Activated T-cell treated with anti-CD3 and anti-CD28 coated beads for 24 hours (primary cell): ENCODE results near the gene FOXP1.
"Not testable (repeated sequence)": the region's sequence is repeated elsewhere in the genome, so short reads cannot be mapped to it uniquely, and the experiment has no call there.

ENCODE experiments used
- DNase-seq: peaks from one replicate; pipeline ENCODE4 v3.0.0-alpha.2; 2020; ENCODE audit warnings: low read depth

The FOXP1 gene

DNA sequence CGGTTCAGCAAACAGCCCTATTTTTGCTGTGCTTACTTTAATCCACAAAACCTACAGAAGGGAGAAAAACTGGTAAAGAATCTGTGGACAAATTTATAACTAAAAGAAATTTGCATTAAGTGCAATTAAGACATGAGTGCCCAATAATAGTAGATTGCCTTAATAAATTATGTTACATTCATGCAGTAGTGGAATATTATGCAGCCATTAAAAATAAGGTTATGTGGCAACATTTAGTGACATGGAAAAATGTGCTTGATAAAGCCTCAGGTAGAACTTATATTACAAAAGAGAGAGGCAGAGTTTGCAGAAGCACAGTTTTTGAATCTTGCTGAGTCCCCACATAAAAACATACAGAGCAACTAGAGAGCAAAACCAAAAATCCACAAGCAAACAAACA is 253.0 kb downstream of the FOXP1 start:
- no peak for DNase-seq

DNA sequence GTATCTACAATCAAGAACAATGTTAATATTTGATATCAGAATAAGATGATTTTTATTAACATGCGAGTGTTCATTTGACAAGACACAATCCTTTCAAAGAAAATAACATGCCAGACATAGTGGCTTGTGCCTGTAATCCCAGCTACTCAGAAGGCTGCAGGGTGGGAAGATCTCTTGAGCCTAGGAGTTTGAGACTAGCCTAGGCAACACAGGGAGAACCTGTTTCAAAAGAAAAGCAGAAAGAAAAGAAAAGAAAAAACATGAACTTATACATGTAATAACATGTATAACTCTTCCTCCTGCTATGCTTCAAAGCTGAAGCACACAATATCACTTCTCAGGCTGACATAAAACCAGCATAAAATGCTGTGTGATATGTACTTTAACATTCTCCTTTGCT is 253.7 kb downstream of the FOXP1 start:
- DNase-seq, result no peak

GRCh38 chr3:71328926-71329325 is 254.6 kb downstream of the FOXP1 start:
- DNase-seq, result no peak

- DNase-seq, result no peak
Measured at GRCh38 chr3:71327936-71328335, 255.6 kb downstream of the FOXP1 start.

GRCh38 chr3:71325715-71326114 is 257.8 kb downstream of the FOXP1 start:
- no peak for DNase-seq

GRCh38 chr3:71324224-71324623 is 259.3 kb downstream of the FOXP1 start:
- not testable (repeated sequence) for DNase-seq

DNA sequence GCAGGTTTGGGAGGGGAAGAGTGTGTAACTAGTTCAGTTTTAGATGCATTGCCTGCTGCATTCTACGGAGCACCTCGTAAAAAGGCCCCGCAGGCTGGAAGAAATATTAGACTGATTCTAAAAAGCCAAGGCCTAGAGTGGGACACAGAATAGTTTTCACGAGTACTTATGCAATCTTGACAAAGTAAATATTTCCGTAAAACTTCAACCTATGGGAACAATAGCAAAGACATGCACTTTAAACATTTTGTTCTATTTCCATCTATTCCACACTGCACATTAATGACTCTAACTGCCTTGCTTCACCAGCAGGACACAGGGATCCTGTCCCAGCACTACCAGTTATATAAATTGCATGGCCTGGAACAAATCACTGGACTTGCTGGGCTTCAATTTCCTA is 260.0 kb downstream of the FOXP1 start:
- no peak for DNase-seq

DNA sequence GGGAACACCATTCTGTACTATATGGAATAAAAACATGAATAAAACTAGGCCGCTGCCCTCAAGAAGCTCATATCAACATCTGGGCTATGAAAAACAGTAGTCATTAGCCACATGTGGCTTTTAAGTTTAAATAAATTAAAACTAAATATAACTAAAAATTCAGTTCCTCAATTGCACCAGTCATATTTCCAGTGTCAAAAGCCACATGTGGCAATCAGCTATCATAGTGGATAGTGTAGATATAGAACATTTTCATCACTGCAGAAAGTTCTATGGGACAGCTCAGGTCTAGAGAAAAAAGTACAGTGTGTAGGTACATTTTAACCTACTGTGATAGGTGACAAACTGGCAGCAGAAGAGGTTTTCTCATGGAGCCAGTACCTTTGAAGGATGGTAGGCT is 261.4 kb downstream of the FOXP1 start:
- no peak for DNase-seq

DNA sequence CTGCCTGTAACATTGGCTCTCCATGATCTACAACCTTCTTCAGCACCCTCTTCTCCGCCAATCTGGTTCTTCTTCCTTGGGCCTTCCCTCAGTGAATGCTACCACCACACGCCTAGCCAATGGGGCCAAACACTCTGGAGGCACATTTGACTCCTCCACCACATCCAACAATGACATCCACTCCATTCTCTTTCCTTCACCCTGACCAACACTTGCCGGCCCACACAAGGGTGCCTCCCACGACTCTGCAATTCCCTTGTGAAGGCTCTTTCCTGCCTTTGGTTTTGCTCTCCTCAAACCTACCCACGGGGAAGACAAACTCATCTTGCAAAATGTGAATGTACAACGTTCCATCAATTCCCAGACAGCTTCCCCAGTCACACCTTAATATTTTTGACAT is 263.8 kb downstream of the FOXP1 start:
- DNase-seq, result no peak

DNA sequence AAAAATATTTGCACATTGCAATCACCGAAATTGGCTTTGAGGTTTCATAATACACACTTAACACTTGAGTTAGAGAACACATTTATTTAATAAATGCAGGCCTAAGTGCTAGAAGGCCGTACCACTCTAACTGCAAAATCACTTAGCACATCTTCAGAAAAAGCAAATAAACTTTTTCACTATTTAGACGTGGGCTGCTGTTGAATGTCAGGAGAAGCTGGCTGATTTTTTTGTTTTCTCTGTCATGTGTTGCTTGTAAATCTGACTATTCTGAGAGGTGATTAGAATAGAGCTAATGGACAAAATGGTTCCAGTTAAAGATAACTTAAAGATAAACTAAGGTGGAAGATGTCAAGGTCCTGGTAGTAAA is 265.1 kb downstream of the FOXP1 start:
- DNase-seq, result no peak

GRCh38 chr3:71317749-71318457 is 265.6 kb downstream of the FOXP1 start:
- no peak for DNase-seq

- no peak for DNase-seq
Measured at GRCh38 chr3:71317140-71317539, 266.4 kb downstream of the FOXP1 start.

DNA sequence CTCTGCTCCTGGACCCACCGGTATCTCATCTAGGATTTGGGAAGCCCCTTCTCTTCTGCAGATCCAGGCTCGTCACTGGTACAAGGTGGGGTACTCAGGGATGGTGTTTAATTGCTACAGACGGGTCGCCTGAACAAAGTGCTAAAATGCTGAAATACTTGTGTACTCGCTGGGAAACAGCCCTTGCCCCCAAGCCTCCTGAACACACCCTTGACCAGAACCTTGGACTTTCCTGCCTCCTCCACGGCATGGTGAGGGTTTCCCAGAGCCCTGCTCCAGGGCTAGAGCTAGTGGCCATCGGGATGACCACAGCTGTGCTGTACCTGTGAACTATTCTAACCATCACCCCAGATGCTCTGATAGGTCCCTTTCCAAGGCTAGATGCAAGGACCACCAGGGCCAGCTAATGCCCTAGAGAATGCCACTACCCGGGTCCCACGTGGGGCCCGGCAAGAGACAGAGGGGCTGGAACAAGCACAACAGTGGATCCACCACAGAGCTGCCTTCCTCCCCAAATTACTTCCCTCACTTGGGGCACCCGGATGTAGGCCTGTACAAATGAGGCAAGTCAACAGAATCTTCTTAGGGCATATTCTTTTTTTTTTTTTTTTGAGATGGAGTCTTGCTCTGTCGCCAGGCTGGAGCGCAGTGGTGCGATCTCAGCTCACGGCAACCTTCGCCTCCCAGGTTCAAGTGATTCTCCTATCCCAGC is 267.3 kb downstream of the FOXP1 start:
- no peak for DNase-seq

- no peak for DNase-seq
Measured at GRCh38 chr3:71315431-71315830, 268.1 kb downstream of the FOXP1 start.

- no peak for DNase-seq
Measured at GRCh38 chr3:71313844-71314243, 269.7 kb downstream of the FOXP1 start.

- no peak for DNase-seq
Measured at GRCh38 chr3:71312461-71312860, 271.1 kb downstream of the FOXP1 start.

- no peak for DNase-seq
Measured at GRCh38 chr3:71311661-71312046, 271.9 kb downstream of the FOXP1 start.

- DNase-seq, result no peak
Measured at GRCh38 chr3:71310980-71311660, 272.4 kb downstream of the FOXP1 start.

DNA sequence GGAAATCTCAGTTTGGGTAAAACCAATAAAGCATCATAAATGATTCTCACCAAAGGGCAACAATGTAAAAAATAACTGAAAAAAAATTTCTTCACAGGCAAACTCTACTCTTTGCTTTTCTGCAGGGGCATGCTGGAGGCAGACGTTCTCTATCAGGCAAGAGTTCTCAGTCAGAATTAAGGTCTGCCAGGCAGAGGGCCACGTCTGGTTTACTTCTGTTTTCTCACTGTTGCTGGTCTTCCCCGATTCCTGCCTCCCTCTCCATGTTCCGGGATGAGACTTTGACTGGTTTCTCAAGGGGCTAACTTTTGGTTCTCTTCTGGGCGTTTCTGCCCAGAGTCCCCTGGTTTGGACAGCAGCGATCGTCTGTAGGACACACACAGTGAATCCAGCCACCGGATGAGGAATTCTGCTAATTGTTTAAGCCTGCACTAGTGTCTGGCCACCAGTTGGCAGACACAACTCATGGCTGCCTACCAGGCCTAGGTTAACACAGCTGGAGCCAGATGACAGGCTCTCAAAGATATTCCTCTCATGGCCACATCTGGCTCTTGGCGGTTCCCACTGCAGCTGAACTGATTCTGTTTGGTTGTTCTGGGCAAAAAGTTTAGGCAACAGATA is 273.1 kb downstream of the FOXP1 start:
- DNase-seq, result no peak

DNA sequence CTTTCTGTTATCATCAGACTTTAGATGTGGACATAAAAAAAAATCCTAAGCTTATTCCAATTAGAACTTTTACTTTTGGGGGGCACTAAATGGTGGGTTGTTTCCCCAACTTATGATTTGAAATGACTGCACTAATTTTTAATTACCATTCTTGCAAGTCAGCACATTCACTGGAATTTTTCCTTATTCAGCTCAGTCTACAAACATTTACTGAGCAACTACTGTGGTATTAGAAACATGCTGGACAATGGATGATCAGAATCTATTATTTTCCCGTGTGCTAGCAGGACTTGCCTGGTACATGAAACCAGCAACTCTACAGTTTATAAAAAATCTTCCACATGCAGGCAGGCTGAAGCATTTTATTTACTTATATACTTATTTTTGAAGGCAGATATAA is 273.6 kb downstream of the FOXP1 start:
- DNase-seq, result no peak

DNA sequence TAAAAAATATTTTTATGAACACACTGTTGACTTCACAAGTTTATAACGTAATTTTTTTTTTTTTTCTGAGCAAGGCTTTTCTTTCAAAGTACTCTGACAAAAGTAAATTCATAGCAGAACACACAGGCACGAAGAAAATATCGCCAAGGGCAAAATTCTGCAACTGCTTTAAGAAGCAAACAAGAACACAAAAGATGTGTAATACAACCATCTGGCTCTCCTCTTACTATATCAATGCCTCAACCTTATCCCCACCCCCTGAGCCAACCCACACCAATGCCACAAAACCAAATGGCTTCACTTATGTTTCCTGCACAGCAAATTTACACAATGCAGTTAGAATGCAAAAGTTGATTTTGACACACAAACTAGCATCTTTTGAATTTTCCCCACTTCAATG is 274.2 kb downstream of the FOXP1 start:
- peak; percentile 48 for DNase-seq

DNA sequence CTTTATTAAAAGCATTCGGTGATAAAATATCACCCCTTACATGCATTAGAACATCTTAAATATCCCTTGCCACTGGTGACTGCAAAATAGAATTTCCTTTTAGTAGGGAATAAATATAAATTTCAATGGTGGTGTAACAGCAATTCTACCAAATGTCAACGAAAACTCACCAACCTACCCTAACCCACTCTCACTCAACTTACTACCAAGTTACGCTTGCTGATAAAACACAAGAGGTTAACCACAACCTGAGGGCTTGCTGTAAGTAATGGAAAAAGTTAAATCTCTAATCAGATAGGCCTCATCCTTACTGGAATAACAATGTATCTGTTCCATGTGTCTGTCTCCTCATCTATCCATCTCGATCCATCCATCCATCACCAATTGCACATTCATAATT is 274.7 kb downstream of the FOXP1 start:
- no peak for DNase-seq
